T-helper 2 cell treated with Interferon-gamma antibody and Interleukin-4, amounts not matched to agents 5 μg/mL and 100 μg/mL, for 36 hours (primary cell): ENCODE results near the gene DDX10.
A peak's percentile ranks its signal among the peaks of the same experiment; 100 is the strongest.

Source experiments
- DNase-seq: peaks from one replicate; pipeline ENCODE4 v3.0.0; 2021; ENCODE audit warnings: low spot score
- H3K27ac Mint-ChIP-seq: one replicate; pipeline ENCODE4 v1.8.0; 2021; ENCODE audit warnings: mild to moderate bottlenecking, mixed read lengths
- H3K27me3 Mint-ChIP-seq: one replicate; pipeline ENCODE4 v1.8.0; 2021; ENCODE audit warnings: low read depth, mixed read lengths
- H3K36me3 Mint-ChIP-seq: one replicate; pipeline ENCODE4 v1.8.0; 2021; ENCODE audit warnings: low read depth, mixed read lengths
- H3K4me1 Mint-ChIP-seq: one replicate; pipeline ENCODE4 v1.8.0; 2021; ENCODE audit warnings: low read depth, mixed read lengths
- H3K4me3 Mint-ChIP-seq: one replicate; pipeline ENCODE4 v1.8.0; 2022; ENCODE audit warnings: mild to moderate bottlenecking, moderate library complexity, mixed read lengths
- H3K9me3 Mint-ChIP-seq: one replicate; pipeline ENCODE4 v1.8.0; 2021; ENCODE audit warnings: mixed read lengths

DDX10 gene

GRCh38 chr11:108664730-108665525, at the start of gene DDX10:
Gene DDX10, plus strand, starts transcription at chr11:108665069. Its CDS starts 85 bp downstream, at chr11:108665154.
- Mint-ChIP-seq H3K27ac (peak within 1 kb of the TSS; percentile 97), H3K9me3 (no peaks in the 10 kb centered on the region), H3K4me3 (peak within 1 kb of the TSS; percentile 100), H3K36me3 (peaks cover 8% of the 10 kb centered on the region), H3K27me3 (peaks cover 5% of the 10 kb centered on the region), H3K4me1 (peaks cover 25% of the 10 kb centered on the region)
- peak; percentile 97 for DNase-seq

GRCh38 chr11:108616549-108616948, 48.3 kb upstream of the DDX10 start:
- no peak for DNase-seq
- Mint-ChIP-seq H3K4me1 (peaks cover 5% of the 10 kb centered on the region), H3K4me3 (no peak overlapping the region), H3K27me3 (peaks cover 26% of the 10 kb centered on the region), H3K27ac (no peak overlapping the region), H3K9me3 (no peaks in the 10 kb centered on the region), H3K36me3 (no peaks in the 10 kb centered on the region)

- H3K4me3 Mint-ChIP-seq = no peak overlapping the region
- DNase-seq = no peak
- H3K27ac Mint-ChIP-seq = no peak overlapping the region
- no peaks in the 10 kb centered on the region for H3K36me3 Mint-ChIP-seq
- H3K9me3 Mint-ChIP-seq = no peaks in the 10 kb centered on the region
- H3K4me1 Mint-ChIP-seq = peaks cover 7% of the 10 kb centered on the region
- H3K27me3 Mint-ChIP-seq = peaks cover 27% of the 10 kb centered on the region
Measured at GRCh38 chr11:108617055-108617454, 47.8 kb upstream of the DDX10 start.

DNA sequence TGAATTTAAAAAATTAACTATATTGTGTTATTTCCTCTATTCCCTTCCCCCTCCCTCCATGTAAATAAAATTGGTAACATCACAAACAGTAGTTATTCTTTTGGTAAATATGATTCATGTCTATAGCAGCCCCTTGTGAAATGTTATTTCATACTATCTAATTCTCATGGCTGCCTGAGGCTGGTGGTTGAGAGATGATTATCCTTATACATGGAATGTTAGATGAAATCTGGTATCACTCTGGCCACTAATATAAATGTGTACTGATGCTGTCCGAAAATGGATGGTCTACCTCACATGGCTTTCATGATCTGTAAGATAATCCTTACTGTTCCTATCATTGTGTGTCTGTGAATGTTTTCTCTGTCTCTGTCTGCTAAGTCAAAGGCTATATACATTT, 46.3 kb upstream of the DDX10 start:
- Mint-ChIP-seq H3K27ac (no peak overlapping the region), H3K36me3 (no peaks in the 10 kb centered on the region), H3K4me3 (no peak overlapping the region), H3K9me3 (no peaks in the 10 kb centered on the region), H3K27me3 (peaks cover 32% of the 10 kb centered on the region), H3K4me1 (peaks cover 7% of the 10 kb centered on the region)
- no peak for DNase-seq

DNA sequence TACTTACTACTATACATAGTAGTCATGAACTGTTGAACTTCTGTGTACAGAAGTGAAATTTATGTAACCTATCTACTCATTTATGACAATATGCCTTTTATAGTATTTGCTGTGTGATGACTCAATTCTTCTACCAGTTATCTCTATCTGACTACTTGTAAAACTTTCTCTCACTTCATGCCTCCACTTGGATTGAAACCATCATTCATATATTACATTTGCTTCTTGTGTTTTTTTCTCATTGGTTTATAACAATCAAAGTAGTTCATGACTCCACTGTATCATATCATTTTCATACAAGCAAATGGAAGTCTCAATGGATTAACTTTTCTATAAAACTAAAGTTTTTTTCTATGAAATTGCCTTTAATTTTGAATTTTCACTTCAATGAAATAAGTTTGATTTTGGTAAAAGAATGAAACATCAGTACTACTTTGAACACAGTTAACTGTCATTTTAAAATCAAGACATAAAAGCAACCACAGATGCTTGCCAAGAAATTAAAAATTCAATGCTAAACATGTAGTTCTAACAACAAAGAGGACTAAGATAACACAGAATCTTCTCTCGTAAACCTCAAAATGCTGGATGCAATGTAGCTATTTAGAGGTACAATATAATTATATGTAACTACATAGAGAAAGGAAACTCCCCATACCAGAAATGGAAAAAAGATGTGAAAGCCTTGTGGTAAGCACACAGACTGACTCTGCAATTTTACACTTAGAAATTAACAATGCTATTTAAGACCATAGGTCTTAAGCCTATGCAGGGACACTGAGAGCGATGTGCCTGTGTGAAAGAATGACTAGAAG, 43.7 kb upstream of the DDX10 start:
- Mint-ChIP-seq H3K4me1 (peaks cover 20% of the 10 kb centered on the region), H3K9me3 (no peaks in the 10 kb centered on the region), H3K27me3 (peaks cover 40% of the 10 kb centered on the region), H3K36me3 (no peaks in the 10 kb centered on the region), H3K4me3 (no peak overlapping the region), H3K27ac (no peak overlapping the region)
- DNase-seq = no peak

GRCh38 chr11:108622341-108622740, 42.5 kb upstream of the DDX10 start:
- H3K4me3 Mint-ChIP-seq = no peak overlapping the region
- H3K9me3 Mint-ChIP-seq = no peaks in the 10 kb centered on the region
- peaks cover 35% of the 10 kb centered on the region for H3K27me3 Mint-ChIP-seq
- no peak for DNase-seq
- H3K36me3 Mint-ChIP-seq = no peaks in the 10 kb centered on the region
- H3K27ac Mint-ChIP-seq = no peak overlapping the region
- H3K4me1 Mint-ChIP-seq = peaks cover 20% of the 10 kb centered on the region

DNA sequence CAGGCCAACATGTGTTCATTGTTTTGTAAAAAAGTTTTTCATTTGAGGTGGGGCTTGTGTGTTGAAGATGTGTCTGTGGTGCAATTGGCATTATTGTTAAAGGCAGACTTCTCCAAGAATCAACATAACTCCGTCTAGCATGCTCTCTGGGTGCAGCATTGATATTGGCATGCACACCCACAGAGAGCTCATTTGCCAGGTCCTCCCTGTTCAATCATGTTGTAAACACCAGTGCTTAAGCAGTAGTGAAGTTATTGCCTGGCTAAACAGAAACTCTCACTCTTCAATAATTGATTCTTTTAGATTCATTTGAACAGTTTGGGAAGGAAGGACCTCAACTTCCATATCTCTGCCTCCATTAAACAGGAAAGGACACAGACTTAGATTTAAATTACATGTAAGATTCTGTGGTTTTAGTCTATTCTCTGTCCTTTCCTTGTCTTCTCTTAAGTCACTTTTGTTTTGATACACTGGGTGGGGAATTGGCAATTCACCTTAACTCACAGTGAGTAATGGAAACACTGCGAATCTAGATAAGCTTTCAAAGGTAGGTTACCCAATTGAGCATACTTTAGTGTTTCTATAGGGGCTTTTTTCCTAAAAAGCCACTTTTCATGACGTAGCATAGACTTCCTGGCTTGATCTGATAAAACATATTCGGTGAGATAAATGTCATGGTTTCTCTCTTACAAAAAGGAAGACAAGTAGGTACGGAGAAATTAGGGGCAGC, 40.5 kb upstream of the DDX10 start:
- Mint-ChIP-seq H3K4me1 (peaks cover 20% of the 10 kb centered on the region), H3K27ac (no peak overlapping the region), H3K4me3 (peak overlapping the region; percentile 52), H3K27me3 (peaks cover 25% of the 10 kb centered on the region), H3K9me3 (no peaks in the 10 kb centered on the region), H3K36me3 (no peaks in the 10 kb centered on the region)
- DNase-seq = peak; percentile 27

GRCh38 chr11:108628326-108628725, 36.5 kb upstream of the DDX10 start:
- no peaks in the 10 kb centered on the region for H3K9me3 Mint-ChIP-seq
- no peak overlapping the region for H3K27ac Mint-ChIP-seq
- peaks cover 20% of the 10 kb centered on the region for H3K27me3 Mint-ChIP-seq
- no peak overlapping the region for H3K4me3 Mint-ChIP-seq
- peaks cover 13% of the 10 kb centered on the region for H3K4me1 Mint-ChIP-seq
- no peak for DNase-seq
- H3K36me3 Mint-ChIP-seq = no peaks in the 10 kb centered on the region

DNA sequence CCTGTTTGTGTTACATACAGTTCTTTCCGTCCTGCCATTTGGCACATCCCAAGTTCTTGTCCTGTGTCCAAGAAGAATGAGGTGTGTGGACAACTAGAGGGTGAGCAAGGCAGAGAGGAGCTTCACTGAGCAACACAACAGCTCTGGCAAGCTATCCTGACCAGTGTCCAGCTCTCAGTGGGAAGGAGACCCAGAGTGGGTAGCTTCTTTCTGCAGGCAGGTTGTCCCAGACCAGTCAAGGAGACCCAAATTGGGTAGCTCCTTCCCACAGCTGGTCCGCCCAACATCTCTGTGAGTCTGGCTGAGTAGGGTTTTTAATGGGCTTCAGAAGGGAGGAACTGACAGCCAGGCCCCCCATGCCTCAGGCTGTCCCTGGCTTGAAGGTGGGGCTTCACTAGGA, 36.1 kb upstream of the DDX10 start:
- no peaks in the 10 kb centered on the region for H3K9me3 Mint-ChIP-seq
- no peak for DNase-seq
- H3K4me1 Mint-ChIP-seq = peaks cover 13% of the 10 kb centered on the region
- H3K36me3 Mint-ChIP-seq = no peaks in the 10 kb centered on the region
- no peak overlapping the region for H3K27ac Mint-ChIP-seq
- peaks cover 18% of the 10 kb centered on the region for H3K27me3 Mint-ChIP-seq
- H3K4me3 Mint-ChIP-seq = no peak overlapping the region

DNA sequence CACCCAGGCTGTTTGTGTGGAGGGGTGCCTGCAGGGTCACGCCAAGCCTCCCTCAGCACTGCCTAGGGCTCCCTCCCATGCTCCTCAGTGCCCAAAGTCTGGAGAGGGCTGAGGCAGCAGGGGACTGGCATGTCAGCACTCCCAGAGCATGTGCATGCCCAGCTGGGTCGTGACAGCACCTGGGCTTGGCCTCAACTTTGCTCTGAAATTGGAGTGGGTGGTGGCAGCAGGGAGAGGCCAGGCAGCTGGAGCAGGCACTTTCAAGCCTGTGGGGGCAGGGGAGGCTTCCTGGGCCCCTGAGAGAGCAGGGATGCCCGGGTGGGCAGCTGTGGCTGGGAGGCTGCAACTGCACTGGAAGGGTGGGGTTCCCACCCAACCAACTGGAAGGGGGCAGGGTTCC, 35.6 kb upstream of the DDX10 start:
- DNase-seq = no peak
- H3K36me3 Mint-ChIP-seq = no peaks in the 10 kb centered on the region
- H3K4me3 Mint-ChIP-seq = no peak overlapping the region
- H3K27me3 Mint-ChIP-seq = peaks cover 17% of the 10 kb centered on the region
- no peaks in the 10 kb centered on the region for H3K9me3 Mint-ChIP-seq
- no peak overlapping the region for H3K27ac Mint-ChIP-seq
- H3K4me1 Mint-ChIP-seq = peaks cover 11% of the 10 kb centered on the region

GRCh38 chr11:108632041-108632704, 32.7 kb upstream of the DDX10 start:
- Mint-ChIP-seq H3K27ac (no peak overlapping the region), H3K27me3 (peaks cover 21% of the 10 kb centered on the region), H3K4me1 (no peaks in the 10 kb centered on the region), H3K36me3 (no peaks in the 10 kb centered on the region), H3K4me3 (no peak overlapping the region), H3K9me3 (no peaks in the 10 kb centered on the region)
- DNase-seq = no peak

DNA sequence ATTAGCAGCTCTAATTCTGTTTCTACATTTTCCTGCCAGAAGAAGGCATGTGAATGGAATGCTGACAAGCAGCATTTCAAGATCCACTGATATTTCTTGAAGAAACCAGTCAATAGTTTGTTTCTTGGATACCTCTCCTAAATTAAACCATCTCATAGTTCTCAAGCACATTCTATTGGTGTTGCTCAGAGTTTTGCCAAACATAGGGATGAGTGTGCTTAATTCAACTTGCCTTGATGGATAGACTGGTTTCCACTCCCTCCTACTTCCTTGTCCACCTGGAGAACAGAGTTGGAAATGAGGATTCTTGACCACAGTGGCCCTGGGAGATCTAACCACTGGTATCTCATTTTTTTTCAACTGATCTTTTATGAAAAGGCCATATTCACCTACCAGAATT, 29.8 kb upstream of the DDX10 start:
- H3K36me3 Mint-ChIP-seq = no peaks in the 10 kb centered on the region
- no peaks in the 10 kb centered on the region for H3K9me3 Mint-ChIP-seq
- no peak overlapping the region for H3K27ac Mint-ChIP-seq
- no peak overlapping the region for H3K4me3 Mint-ChIP-seq
- peaks cover 38% of the 10 kb centered on the region for H3K27me3 Mint-ChIP-seq
- DNase-seq = no peak
- H3K4me1 Mint-ChIP-seq = no peaks in the 10 kb centered on the region

DNA sequence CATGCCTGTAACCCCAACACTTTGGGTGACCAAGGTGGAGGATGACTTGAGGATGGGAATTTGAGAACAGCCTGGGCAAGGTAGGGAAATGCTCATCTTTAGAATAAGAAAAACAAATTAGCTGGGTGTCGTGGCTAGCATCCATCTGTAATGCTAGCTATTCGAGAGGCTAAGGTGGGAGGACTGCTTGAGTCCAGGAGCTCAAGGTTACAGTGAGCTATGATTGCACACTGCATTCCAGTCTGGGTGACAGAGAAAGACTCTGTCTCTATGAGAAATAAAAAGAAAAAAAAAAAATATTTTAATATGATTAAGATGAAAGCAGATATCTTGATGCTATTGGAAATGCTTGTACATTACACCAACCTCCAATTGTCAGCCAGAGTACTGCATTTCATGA, 28.6 kb upstream of the DDX10 start:
- Mint-ChIP-seq H3K4me1 (no peaks in the 10 kb centered on the region), H3K27ac (no peak overlapping the region), H3K36me3 (no peaks in the 10 kb centered on the region), H3K9me3 (no peaks in the 10 kb centered on the region), H3K27me3 (peaks cover 38% of the 10 kb centered on the region), H3K4me3 (no peak overlapping the region)
- DNase-seq = no peak
